Astrocyte (in vitro differentiated cells and primary cell): ENCODE measurements around the gene CCDC177. TPM values are rescaled to one million over a fixed set of nuclear protein-coding genes. Genes with fewer than 3 reads are reported as not detected.

ENCODE experiments used
- DNase-seq: peaks from one replicate; pipeline ENCODE4 v3.0.0-alpha.2; 2010; ENCODE audit warnings: low read depth
- FAIRE-seq: peaks from 2 replicates; lab custom pipeline; 2011; peaks lifted over from hg19 to GRCh38; lab: Jason Lieb, UNC
- H2AFZ ChIP-seq: 2 replicates; pipeline ENCODE4 v1.6.0; 2012; ENCODE audit warnings: low read depth, low read length, inconsistent platforms
- H3K27ac ChIP-seq: 2 replicates; pipeline ENCODE4 v1.5.1; 2011; ENCODE audit warnings: low read depth, low read length, inconsistent platforms
- H3K27me3 ChIP-seq: 2 replicates; pipeline ENCODE4 v1.6.0; 2011; ENCODE audit warnings: low read length, inconsistent platforms; ENCODE audit not compliant: insufficient read depth
- H3K36me3 ChIP-seq: 2 replicates; pipeline ENCODE4 v1.5.1; 2011; ENCODE audit warnings: low read length, inconsistent platforms; ENCODE audit not compliant: insufficient read depth
- H3K4me1 ChIP-seq: 2 replicates; pipeline ENCODE4 v1.5.1; 2011; ENCODE audit warnings: low read length, inconsistent platforms; ENCODE audit not compliant: insufficient read depth
- H3K4me2 ChIP-seq: 2 replicates; pipeline ENCODE4 v1.6.0; 2012; ENCODE audit warnings: low read length, inconsistent platforms
- H3K4me3 ChIP-seq: 2 replicates; pipeline ENCODE4 v1.5.1; 2011; ENCODE audit warnings: low read depth, mild to moderate bottlenecking, low read length, inconsistent platforms; ENCODE audit not compliant: insufficient read depth
- H3K79me2 ChIP-seq: 2 replicates; pipeline ENCODE4 v1.6.0; 2012; ENCODE audit warnings: mild to moderate bottlenecking, low read length, inconsistent platforms; ENCODE audit not compliant: insufficient read depth
- H3K9ac ChIP-seq: 2 replicates; pipeline ENCODE4 v1.6.0; 2012; ENCODE audit warnings: mild to moderate bottlenecking, low read length, inconsistent platforms
- H3K9me3 ChIP-seq: 2 replicates; pipeline ENCODE4 v1.5.1; 2012; ENCODE audit warnings: low read depth, mild to moderate bottlenecking, low read length, inconsistent platforms; ENCODE audit not compliant: insufficient read depth
- H4K20me1 ChIP-seq: 2 replicates; pipeline ENCODE4 v1.6.0; 2012; ENCODE audit warnings: low read length, inconsistent platforms; ENCODE audit not compliant: insufficient read depth
- H3K27ac Mint-ChIP-seq: one replicate; pipeline ENCODE4 v1.8.0; 2021; ENCODE audit warnings: mild to moderate bottlenecking, mixed read lengths; ENCODE audit not compliant: unreplicated experiment
- H3K27me3 Mint-ChIP-seq: one replicate; pipeline ENCODE4 v1.8.0; 2021; ENCODE audit warnings: low read depth, mixed read lengths; ENCODE audit not compliant: unreplicated experiment
- H3K36me3 Mint-ChIP-seq: one replicate; pipeline ENCODE4 v1.8.0; 2021; ENCODE audit warnings: low read depth, mixed read lengths; ENCODE audit not compliant: unreplicated experiment
- H3K4me1 Mint-ChIP-seq: one replicate; pipeline ENCODE4 v1.8.0; 2021; ENCODE audit warnings: low read depth, mixed read lengths; ENCODE audit not compliant: unreplicated experiment
- H3K4me3 Mint-ChIP-seq: one replicate; pipeline ENCODE4 v1.8.0; 2021; ENCODE audit warnings: mild to moderate bottlenecking, moderate library complexity, mixed read lengths; ENCODE audit not compliant: unreplicated experiment
- H3K9me3 Mint-ChIP-seq: one replicate; pipeline ENCODE4 v1.8.0; 2021; ENCODE audit warnings: mild to moderate bottlenecking, mixed read lengths; ENCODE audit not compliant: unreplicated experiment
- EZH2 ChIP-seq: IDR thresholded peaks from 2 replicates; pipeline ENCODE4 v1.6.1; 2012; ENCODE audit warnings: mild to moderate bottlenecking, low read length, inconsistent platforms; ENCODE audit not compliant: insufficient read depth
- total RNA-seq: library from RNA; stranded (reverse); gene quantifications from 2 replicates; pipeline ENCODE4 v1.2.1, GENCODE V29; 2021
- TF ChIP-seq, protein P1 (sequence below): IDR thresholded peaks from 2 replicates; pipeline ENCODE4 v1.5.1; 2011; ENCODE audit warnings: low read depth, mild to moderate bottlenecking, inconsistent platforms, low read length, moderate library complexity; ENCODE audit not compliant: insufficient read depth

The CCDC177 gene
- total RNA-seq, 1 donor from 2014 or later = not detected

DNA sequence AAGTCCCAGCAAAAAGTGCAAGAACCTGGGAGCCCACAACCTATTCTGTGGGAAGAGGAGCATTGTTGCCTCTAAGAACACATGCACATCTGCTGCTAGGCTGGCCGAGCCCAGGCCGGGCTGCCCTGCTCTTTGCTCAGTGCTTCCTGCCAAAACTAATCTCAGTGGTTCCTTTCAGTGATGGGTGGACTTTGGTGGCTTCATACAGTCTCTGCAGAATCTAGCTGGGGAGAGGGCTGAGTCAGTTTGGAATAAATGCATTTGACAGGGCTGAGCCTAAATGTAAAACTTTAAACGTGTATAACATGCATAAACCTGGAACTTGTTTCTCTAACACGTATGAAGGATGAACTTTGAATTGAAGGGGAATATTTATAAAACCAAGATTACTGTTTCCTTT lies 44.6 kb downstream of the CCDC177 start:
- H3K4me1 Mint-ChIP-seq = no peaks in the 10 kb centered on the region
- H3K27ac ChIP-seq = no peak overlapping the region
- no peak overlapping the region for H3K9ac ChIP-seq
- H2AFZ ChIP-seq = no peak overlapping the region
- H3K79me2 ChIP-seq = no peaks in the 10 kb centered on the region
- no peaks in the 10 kb centered on the region for H3K36me3 ChIP-seq
- peaks cover 46% of the 10 kb centered on the region for H3K27me3 Mint-ChIP-seq
- H3K4me3 ChIP-seq = no peak overlapping the region
- no peaks in the 10 kb centered on the region for H3K9me3 ChIP-seq
- no peaks in the 10 kb centered on the region for H4K20me1 ChIP-seq
- H3K27ac Mint-ChIP-seq = no peak overlapping the region
- DNase-seq = no peak
- no peaks in the 10 kb centered on the region for H3K9me3 Mint-ChIP-seq
- H3K4me3 Mint-ChIP-seq = no peak overlapping the region
- no peaks in the 10 kb centered on the region for H3K4me1 ChIP-seq
- no peak for FAIRE-seq
- peaks cover 26% of the 10 kb centered on the region for H3K27me3 ChIP-seq
- no peak overlapping the region for H3K4me2 ChIP-seq
- TF ChIP-seq, protein P1, sequence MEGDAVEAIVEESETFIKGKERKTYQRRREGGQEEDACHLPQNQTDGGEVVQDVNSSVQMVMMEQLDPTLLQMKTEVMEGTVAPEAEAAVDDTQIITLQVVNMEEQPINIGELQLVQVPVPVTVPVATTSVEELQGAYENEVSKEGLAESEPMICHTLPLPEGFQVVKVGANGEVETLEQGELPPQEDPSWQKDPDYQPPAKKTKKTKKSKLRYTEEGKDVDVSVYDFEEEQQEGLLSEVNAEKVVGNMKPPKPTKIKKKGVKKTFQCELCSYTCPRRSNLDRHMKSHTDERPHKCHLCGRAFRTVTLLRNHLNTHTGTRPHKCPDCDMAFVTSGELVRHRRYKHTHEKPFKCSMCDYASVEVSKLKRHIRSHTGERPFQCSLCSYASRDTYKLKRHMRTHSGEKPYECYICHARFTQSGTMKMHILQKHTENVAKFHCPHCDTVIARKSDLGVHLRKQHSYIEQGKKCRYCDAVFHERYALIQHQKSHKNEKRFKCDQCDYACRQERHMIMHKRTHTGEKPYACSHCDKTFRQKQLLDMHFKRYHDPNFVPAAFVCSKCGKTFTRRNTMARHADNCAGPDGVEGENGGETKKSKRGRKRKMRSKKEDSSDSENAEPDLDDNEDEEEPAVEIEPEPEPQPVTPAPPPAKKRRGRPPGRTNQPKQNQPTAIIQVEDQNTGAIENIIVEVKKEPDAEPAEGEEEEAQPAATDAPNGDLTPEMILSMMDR = no peak
- TF ChIP-seq EZH2 = no peak
- H3K36me3 Mint-ChIP-seq = no peaks in the 10 kb centered on the region

DNA sequence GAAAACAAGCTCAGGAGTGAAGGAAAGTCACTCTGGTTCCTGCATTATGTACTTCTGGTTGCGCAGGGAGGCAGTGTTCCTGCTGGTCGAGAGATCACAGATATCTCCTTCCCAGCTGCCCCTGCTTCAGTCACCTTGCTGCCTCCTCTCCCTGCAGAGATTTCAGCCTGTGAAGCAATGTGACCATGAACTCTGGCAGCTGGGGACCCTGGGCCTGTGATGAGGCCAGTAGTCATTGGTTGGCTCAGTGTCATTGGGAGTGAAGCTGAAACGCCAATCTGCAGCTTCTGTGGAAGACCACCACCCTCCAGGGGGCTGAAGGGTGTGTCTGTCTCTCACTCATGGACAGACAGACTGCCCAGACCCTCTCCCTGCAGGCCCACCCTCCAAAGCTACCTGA lies 45.1 kb downstream of the CCDC177 start:
- H3K4me3 Mint-ChIP-seq = no peak overlapping the region
- Histone ChIP-seq H3K4me3 (no peak overlapping the region), H3K9me3 (no peaks in the 10 kb centered on the region), H3K79me2 (no peaks in the 10 kb centered on the region), H2AFZ (no peak overlapping the region), H3K36me3 (no peaks in the 10 kb centered on the region), H3K27ac (no peak overlapping the region), H3K4me2 (no peak overlapping the region), H3K27me3 (peaks cover 26% of the 10 kb centered on the region), H4K20me1 (no peaks in the 10 kb centered on the region), H3K4me1 (no peaks in the 10 kb centered on the region), H3K9ac (no peak overlapping the region)
- H3K36me3 Mint-ChIP-seq = no peaks in the 10 kb centered on the region
- no peak for TF ChIP-seq EZH2
- TF ChIP-seq, protein P1 = no peak
- H3K4me1 Mint-ChIP-seq = no peaks in the 10 kb centered on the region
- no peak for FAIRE-seq
- no peak for DNase-seq
- no peak overlapping the region for H3K27ac Mint-ChIP-seq
- H3K9me3 Mint-ChIP-seq = no peaks in the 10 kb centered on the region
- H3K27me3 Mint-ChIP-seq = peaks cover 51% of the 10 kb centered on the region

DNA sequence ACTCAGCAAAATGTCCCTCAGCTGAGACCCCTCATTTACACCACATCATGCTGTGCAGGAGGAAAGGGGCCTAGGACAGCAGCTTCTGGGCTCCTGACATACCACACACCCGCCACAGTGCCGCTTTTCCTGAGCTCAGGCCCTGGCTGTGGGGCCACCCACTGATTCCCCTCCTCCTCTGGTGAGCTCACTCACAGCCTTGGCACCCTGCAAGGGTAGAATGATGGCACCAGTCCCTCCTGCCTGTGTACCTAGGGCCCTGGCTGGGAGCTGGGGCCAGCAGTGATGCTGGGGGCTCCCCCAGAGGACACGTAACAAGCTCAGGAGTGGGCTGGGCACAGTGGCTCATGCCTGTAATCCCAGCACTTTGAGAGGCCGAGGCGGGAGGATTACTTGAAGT lies 45.7 kb downstream of the CCDC177 start:
- Mint-ChIP-seq H3K36me3 (no peaks in the 10 kb centered on the region), H3K27me3 (peaks cover 53% of the 10 kb centered on the region)

More for the DNA sequence above, 45.7 kb downstream of the CCDC177 start:
- Mint-ChIP-seq H3K4me3 (no peak overlapping the region), H3K27ac (no peak overlapping the region), H3K9me3 (no peaks in the 10 kb centered on the region), H3K4me1 (no peaks in the 10 kb centered on the region)
- Histone ChIP-seq H3K4me1 (no peaks in the 10 kb centered on the region), H3K4me3 (no peak overlapping the region), H3K27ac (no peak overlapping the region), H3K9me3 (no peaks in the 10 kb centered on the region), H3K9ac (no peak overlapping the region), H3K36me3 (no peaks in the 10 kb centered on the region), H3K4me2 (no peak overlapping the region), H3K79me2 (no peaks in the 10 kb centered on the region), H2AFZ (no peak overlapping the region), H3K27me3 (peaks cover 26% of the 10 kb centered on the region), H4K20me1 (no peaks in the 10 kb centered on the region)
- DNase-seq = no peak
- TF ChIP-seq EZH2 = no peak
- TF ChIP-seq, protein P1 = no peak
- FAIRE-seq = no peak
